ENCODE data around the gene OR2J1.
"Not testable (repeated sequence)": the region's sequence is repeated elsewhere in the genome, so short reads cannot be mapped to it uniquely, and the experiment has no call there.

OR2J1 gene

DNA sequence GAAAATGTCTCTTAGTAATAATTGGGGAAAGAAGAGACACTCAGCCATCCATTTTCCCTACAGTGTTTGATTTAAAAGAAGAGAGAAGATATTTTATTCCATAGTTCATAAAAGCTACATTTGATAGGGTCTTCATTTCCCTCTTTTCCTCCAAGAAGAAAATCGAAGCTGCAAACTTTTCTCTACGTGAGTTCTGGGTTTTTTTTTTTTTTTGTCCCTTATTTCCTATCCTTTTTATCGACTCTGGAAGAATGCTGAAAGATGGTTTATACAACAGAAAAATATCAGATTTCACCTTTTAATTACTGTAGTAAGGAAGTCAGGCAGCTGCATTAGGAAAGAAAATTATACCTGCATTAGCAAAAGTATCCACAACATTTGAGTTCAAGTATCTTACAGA is at the start of gene OR2J1:
Gene OR2J1 (plus strand): TSS at position 301 of the 400 bp plus-strand sequence. CDS start 1,453 bp downstream, outside the sequence.
- no peak for DNase-seq (ENCODE audit: low read depth in 3 of 3)

DNA sequence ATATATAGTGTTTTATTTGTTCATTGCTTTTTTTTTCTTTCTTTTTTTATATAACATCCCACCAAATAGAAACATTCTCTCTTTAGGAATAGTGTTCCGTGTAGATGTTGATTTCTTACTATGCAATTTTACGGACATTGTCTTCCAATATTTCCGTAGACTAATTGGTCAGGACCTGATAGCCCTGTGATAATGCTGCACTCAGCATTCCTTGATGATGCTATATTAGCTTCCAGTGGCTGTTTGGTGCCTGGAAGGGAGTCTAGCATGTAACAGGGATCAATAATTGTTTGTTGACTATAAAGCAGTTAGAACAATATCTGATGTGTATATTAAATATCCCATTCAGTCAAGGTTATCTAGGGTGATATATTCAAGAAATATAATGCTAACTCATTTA is 47.6 kb upstream of the OR2J1 start:
- no peak for DNase-seq (ENCODE audit: low read depth in 3 of 3)

DNA sequence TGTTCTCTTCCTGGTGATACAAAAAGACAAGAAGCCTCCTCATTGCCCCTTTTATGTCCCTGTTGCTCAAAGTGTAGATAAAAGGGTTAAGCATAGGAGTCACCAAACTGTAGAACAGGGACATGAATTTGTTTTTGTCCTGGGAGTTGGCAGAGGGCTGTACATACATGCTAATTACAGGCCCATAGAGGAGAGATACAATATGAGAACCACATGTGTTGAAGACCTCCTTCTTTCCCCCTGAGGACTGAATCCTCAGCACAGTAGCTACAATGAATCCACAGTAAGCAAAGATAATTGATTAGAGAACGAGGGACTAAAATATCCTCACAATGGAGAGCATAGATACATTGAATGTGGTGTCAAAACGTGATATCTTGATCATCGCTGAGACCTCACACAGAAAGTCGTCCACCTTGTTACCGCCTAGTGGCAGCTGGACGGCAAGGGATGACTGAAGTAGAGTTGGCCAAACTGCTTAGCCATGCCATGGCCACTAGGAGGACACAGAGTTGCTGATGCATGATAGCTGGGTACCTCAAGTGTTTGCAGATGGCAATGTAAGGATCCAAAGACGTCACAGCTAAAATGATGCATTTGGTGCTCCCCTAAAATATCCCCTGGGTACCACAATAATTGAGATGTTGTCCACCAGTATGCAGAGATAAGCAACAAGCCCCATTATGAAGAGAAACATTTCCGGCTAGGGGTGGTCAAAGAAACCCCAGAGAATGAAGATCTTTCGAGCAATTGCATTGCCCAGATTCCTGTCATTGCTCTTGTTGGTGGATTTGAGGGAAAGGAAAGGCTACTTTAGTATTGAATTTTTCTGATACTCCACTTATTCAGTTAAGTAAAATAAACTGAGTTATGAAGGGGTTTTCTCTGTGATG is 27.2 kb upstream of the OR2J1 start:
- DNase-seq (ENCODE audit: low read depth in 3 of 3) = no peak

DNA sequence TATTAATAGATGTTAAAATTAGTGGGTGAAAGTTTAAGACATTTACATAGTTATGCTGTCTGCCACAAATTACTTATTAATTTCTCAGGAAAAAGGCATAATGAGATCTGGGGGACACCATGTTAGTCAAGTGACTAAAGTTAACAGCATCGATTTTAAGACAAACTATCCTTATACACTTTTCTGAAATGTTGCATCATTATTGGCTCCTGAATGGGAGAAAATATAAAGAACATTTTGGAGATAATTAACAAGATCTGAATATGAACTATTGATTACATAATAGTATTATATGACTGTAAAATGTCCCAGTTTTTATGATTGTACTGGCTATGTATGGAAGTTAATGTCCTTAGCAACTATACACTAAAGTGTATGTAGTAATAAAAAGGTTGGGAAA is 20.1 kb upstream of the OR2J1 start:
- DNase-seq (ENCODE audit: low read depth in 3 of 3) = no peak

DNA sequence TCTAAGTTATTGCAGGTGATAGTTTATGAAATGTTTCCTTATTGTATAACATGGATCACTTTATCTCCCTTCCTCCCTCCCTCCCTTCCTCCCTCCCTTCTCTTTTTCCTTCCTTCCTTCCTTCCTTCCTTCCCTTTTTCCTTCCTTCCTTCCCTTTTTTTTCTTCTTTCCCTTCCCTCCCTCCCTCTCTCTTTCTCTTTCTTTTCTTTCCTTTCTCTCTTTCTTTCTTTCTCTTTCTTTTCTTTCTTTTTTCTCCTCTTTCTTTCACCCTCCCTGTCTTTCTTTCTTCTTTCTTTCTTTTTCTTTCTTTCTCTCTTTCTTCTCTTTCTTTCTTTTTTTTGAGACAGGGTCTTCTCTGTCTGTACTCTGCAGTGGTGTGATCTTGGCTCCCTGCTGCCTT is 18.0 kb upstream of the OR2J1 start:
- no peak for DNase-seq (ENCODE audit: low read depth in 3 of 3)

DNA sequence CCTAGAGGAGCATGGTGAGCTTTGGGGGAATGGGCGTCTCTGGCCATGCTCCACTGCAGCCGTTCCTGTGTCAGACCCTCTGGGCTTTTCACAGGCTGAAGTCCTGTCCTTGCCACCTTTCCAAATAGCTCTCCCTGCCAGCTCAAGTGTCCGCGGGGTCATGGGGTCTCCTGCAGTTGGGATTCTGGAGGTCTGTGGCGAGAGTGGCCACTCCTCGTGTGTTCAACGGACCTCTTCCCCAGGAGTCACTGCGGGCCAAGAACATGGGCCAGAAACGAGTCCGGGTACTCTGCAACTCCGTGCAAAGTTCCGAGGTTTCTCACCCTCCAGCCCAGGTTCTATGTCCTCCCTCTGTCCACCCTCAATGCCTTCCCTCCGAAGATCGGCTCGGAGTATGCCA is 16.8 kb upstream of the OR2J1 start:
- no peak for DNase-seq (ENCODE audit: low read depth in 3 of 3)

DNA sequence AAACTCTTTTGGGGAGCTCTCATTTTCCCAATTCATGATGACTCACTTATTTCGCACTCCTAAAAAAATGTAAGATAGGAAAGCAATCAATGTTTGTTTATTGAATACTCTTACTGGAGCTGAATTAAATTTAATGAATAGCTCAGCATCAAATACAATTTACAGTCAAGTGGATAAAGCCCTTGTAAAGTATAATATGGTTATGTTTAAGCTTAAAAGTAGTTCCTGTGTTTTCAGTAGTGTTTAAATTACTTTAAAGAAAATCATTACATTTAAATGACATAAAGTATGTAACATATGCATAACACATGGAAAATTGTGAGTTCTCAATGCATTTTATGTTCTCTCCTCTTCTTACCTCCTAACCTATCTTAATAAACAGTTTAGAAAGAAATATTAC is 12.1 kb upstream of the OR2J1 start, which contains the start of gene OR2B3:
Gene OR2B3 (minus strand): TSS at position 101 of the 400 bp plus-strand sequence. CDS start 65 bp downstream, at position 36.
- no peak for DNase-seq (ENCODE audit: low read depth in 3 of 3)

DNA sequence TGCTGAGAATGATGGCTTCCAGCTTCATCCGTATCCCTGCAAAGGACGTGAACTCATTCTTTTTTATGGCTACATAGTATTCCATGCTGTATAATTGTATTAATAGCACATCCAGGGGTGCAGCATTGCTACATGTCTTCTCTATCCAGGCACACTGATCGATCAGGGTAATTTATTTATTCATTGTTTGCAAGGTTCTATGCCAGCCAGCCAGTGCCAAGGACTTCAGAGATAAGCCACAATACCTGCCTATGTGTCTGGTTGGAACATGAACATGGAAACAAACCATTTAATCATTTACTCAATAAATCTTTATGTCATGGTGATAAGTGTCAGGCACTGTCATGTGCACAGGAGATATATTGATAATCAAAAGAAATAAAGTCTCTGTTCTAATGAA is 6.3 kb upstream of the OR2J1 start:
- DNase-seq (ENCODE audit: low read depth in 3 of 3) = no peak

DNA sequence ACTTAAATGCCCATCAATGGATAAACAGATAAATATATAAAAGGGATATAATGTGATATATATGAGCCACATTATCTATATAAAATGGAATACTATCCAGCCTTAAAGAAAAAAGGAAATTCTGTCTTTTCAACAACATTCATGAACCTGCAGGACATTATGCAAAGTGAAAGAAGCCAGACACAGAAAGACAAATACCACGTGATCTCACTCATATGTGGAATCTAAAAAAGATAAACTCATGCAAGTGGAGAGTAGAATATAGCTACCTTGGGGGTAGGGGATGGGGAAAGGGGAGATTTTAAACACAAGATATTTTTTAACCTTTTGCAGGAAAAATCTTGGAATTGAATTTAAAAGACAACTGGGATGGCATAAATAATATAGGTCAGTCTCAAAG is 1.5 kb upstream of the OR2J1 start:
- DNase-seq (ENCODE audit: low read depth in 3 of 3) = no peak

DNA sequence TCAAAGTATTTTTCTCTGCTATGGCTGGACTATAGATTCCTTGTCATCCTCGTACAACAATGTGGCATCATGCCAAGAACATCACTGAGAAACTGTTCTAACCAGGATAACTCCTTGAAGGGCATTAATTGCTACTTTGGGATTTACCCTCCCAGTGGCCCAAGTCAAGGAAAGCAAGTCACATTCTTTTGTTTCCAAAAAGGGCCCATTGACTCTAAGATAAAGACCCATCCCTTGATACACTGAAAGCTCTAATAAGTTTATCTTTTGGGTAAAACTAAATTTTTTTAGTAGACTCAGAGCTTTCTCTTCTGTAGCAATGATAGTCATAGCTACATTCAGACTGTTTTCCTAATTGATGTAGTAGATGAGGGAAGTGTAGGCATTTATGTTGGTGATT is 8.5 kb downstream of the OR2J1 start, which contains the start of gene OR2J3:
Gene OR2J3 (plus strand): TSS at position 301 of the 400 bp plus-strand sequence. CDS start 3,833 bp downstream, outside the sequence.
- DNase-seq (ENCODE audit: low read depth in 3 of 3) = no peak

DNA sequence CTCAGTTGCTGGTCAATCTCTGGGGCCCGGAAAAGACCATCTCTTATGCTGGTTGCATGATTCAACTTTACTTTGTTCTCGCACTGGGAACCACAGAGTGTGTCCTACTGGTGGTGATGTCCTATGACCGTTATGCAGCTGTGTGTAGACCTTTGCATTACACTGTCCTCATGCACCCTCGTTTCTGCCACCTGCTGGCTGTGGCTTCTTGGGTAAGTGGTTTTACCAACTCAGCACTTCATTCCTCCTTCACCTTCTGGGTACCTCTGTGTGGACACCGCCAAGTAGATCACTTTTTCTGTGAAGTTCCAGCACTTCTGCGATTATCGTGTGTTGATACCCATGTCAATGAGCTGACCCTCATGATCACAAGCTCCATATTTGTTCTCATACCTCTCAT is 12.8 kb downstream of the OR2J1 start:
- DNase-seq (ENCODE audit: low read depth in 3 of 3) = no peak

DNA sequence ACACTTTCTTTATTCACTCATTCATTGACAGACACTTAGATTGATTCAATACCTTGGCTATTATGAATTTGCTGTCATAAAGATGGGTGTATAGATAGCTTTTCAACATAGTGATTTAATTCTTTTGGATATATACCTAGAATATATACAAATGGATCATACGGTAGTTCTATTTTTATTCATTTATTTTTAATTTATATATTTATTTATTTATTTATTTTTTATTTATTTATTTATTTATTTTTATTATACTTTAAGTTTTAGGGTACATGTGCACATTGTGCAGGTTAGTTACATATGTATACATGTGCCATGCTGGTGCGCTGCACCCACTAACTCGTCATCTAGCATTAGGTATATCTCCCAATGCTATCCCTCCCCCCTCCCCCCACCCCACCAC is 15.7 kb downstream of the OR2J1 start:
- not testable (repeated sequence) for DNase-seq (ENCODE audit: low read depth in 3 of 3)

DNA sequence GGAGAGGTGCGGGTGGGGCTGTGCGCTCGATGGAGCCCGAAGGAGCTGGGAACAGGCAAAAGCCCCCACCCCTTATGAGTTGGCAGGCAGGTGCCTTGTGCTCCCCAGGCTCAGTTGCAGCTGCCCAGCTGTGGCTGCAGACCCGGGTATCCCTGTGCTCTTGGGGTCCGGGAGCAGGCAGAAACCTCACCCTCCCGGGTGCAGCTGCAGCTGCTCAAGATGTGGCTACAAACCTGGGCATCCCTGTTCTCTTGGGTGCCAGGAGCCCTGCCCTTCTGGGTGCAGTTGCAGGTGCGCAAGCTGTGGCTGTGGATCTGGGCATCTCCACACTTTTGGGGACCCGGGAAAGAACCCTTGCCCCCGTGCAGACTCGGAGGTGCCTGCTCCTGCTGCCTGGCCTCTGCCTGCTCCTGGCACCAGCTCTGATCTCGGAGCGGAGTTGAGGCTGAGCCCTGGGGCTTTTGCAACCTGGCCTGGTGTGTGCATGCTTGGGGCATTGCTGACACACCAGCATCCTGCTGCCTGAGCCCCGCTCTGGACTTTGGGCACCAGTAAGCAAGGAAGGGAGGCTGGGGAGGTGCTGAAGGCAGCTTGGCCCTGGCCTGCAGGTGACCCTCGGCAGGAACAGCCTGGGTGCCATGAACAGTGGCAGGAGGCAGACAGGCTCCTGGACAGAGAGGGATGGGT is 30.2 kb downstream of the OR2J1 start:
- DNase-seq (ENCODE audit: low read depth in 3 of 3) = no peak

DNA sequence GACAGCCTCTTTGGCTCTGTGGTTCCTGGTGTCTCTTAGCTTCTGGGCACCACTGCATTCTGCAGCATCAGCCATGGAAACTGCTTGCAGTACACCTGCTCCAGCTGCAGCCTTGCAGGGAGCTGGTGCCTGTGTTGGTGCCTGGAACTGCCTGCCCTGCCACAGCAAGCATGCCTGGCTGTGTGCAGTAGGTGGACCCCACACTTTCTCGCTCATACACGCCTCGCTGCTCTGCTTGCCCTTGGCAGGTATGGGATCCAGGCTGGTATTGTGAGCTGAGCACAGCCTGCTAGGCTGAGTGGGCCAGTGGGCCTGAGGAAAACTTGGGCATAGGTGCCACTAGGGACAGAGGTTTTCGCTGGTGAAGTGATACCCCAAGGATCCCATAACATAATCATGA is 31.4 kb downstream of the OR2J1 start:
- DNase-seq (ENCODE audit: low read depth in 3 of 3) = no peak

DNA sequence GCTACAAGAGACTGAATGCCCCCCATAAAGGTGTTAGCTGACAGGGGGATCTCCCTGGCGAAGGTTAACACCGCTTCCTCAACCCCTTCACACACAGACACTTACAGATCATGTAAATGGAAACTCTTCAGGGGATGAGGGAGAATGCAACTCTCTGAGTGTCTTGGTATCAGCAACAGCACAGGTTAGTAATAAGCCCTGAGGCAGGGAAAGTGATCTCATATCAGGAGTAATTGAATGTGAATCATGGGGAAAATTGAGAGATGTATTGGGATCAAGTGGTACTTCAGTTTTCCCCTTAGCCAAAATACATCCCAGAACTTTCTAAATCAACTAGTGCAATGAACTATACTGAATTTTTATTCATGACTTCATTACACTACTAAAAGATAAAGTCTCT is 32.4 kb downstream of the OR2J1 start:
- no peak for DNase-seq (ENCODE audit: low read depth in 3 of 3)

DNA sequence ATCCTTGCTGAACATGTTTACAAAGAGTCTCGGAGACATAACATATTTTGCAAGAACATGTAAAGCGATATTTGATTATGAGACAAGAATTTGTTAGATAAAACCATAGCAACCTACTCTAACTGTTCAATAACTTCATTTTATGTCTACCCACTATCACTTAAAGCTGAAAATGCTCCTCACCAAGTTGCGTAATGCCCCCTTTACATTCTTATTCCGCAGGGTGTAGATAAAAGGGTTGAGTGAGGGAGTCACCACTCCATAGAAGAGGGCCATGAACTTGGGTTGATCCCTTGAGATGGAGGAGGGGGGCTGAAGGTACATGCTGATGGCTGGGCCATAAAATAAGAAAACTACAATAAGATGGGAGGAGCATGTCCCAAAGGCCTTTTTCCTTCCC is 38.4 kb downstream of the OR2J1 start:
- no peak for DNase-seq (ENCODE audit: low read depth in 3 of 3)

DNA sequence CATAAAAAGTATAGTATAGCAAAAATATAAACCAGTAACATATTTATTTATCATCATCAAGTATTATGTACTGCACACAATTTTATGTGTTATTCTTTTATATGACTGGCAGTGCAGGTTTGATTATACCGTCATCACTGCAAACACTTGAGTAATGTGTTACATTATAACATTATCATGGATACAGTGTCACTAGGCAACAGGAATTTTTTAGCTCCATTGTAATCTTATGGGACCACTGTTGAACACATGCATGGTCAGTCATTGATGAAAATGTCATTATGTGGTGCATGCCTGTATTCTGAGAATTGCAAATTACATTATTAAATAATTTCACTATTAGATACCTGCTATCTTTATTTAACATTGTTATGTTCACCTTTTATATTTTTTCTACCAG is 42.3 kb downstream of the OR2J1 start:
- no peak for DNase-seq (ENCODE audit: low read depth in 3 of 3)

DNA sequence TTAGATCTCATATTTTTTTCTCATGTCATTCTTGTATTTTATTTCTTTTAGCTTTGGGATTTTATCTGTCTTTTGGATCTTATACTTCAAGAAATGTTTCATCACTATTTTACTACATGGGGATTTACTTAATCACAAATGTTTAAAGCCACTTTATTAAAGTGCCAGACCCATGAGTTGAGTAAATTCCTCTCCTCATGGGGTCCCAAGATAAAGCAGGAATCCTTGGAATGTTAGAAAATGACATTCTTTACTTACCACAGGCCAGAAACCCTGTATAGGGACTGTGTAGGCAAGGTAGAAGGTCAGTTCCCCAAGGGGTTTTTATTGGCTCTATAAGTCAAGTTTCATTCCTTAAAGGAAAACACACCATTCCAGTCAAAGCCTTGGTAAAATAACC is 43.0 kb downstream of the OR2J1 start:
- DNase-seq (ENCODE audit: low read depth in 3 of 3) = no peak

DNA sequence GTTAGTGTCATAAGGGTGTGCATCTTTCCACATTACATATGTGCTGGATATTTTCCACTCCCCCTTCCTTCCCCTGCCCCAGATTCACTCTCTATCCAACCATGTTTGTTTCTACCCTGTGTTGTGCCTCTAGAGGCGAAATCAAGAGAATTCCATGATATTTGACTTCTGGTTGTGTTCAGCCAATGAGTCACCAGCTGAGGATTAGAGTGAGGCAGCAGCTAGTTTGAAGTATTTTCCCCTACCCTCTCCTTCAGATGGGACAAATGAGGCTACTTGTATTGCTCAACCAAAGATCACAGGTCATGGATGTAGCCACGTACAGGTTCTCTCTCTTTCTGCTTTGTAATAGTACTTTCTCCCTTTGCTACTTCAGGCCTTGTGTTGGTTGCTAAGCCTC is 46.9 kb downstream of the OR2J1 start:
- no peak for DNase-seq (ENCODE audit: low read depth in 3 of 3)

DNA sequence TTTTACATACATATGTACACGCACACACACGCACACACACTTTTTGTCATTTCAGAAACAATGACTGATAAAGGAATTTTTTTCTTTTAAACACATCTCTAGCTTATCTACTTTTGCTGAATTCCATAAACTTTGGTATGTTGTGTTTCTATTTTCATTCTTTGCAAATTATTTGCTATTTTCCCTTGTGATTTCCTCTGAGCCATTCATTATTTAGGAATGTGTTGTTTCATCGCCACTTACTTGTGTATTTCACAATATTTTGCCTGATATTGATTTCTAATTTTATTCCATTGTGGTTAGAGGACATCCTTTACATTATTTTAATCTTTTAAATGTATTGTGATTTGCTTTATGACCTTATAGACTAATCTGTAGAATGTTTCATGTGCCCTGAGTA is 47.8 kb downstream of the OR2J1 start:
- DNase-seq (ENCODE audit: low read depth in 3 of 3) = no peak

DNA sequence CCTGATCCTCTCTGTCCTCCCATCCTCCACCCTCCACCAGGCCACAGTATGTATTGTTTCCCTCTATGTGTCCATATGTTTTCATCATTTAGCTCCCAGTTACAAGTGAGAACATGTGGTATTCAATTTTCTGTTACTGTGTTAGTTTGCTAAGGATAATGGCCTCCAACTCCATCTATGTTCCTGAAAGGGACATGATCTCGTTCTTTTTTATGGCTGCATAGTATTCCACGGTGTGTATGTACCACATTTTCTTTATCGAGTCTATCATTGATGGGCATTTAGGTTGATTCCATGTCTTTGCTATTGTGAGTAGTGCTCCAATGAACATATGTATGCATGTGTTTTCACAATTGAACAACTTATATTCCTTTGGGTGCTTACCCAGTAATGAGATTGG is 50.2 kb downstream of the OR2J1 start:
- DNase-seq (ENCODE audit: low read depth in 3 of 3) = not testable (repeated sequence)

Measured in stimulated activated CD4-positive, alpha-beta T cell treated with anti-CD3 and anti-CD28 coated beads, TNF-alpha, amount 100 ng/mL, for 48 hours (primary cell).